Mesenchymal stem cell (in vitro differentiated cells and primary cell): ENCODE measurements around the gene AKAP13.

Source experiments
- DNase-seq: peaks from one replicate; pipeline ENCODE4 v3.0.0-alpha.2; 2013
- H2AFZ ChIP-seq: one replicate; pipeline ENCODE4 v1.6.1; 2013; ENCODE audit warnings: low read depth, mild to moderate bottlenecking, control low read depth, inconsistent platforms, low read length, moderate library complexity
- H2AK5ac ChIP-seq: 2 replicates; pipeline ENCODE4 v1.6.1; 2013; ENCODE audit warnings: low read length, moderate library complexity, mild to moderate bottlenecking, inconsistent platforms; ENCODE audit not compliant: severe bottlenecking
- H2BK120ac ChIP-seq: one replicate; pipeline ENCODE4 v1.6.1; 2013; ENCODE audit warnings: low read depth, mild to moderate bottlenecking, inconsistent platforms, low read length, moderate library complexity
- H2BK12ac ChIP-seq, 2 experiments: one replicate each; pipeline ENCODE4 v1.6.1; 2013; ENCODE audit warnings: inconsistent platforms in 2 of 2, low read length in 2 of 2, mild to moderate bottlenecking in 2 of 2, moderate library complexity in 2 of 2, control low read depth in 1 of 2
- H2BK15ac ChIP-seq: one replicate; pipeline ENCODE4 v1.6.1; 2013; ENCODE audit warnings: mild to moderate bottlenecking, low read depth, inconsistent platforms; ENCODE audit not compliant: poor library complexity, severe bottlenecking
- H2BK5ac ChIP-seq: 2 replicates; pipeline ENCODE4 v1.6.1; 2013; ENCODE audit warnings: low read depth, mild to moderate bottlenecking, low read length, control low read depth, inconsistent platforms; ENCODE audit not compliant: poor library complexity, severe bottlenecking
- H3K14ac ChIP-seq, 2 experiments: one replicate each; pipeline ENCODE4 v1.6.1; 2013; ENCODE audit warnings: inconsistent platforms in 2 of 2, low read length in 2 of 2, control low read depth in 1 of 2, mild to moderate bottlenecking in 1 of 2, moderate library complexity in 1 of 2
- H3K18ac ChIP-seq, 2 experiments: one replicate each; pipeline ENCODE4 v1.6.1; 2013; ENCODE audit warnings: inconsistent platforms in 2 of 2, low read length in 2 of 2, control low read depth in 1 of 2, low read depth in 1 of 2, mild to moderate bottlenecking in 1 of 2
- H3K23ac ChIP-seq, 2 experiments: one replicate each; pipeline ENCODE4 v1.6.1; 2013; ENCODE audit warnings: inconsistent platforms in 2 of 2, low read length in 2 of 2, mild to moderate bottlenecking in 2 of 2, moderate library complexity in 2 of 2, control low read depth in 1 of 2
- H3K27ac ChIP-seq: 2 replicates; pipeline ENCODE4 v1.5.1; 2013; ENCODE audit warnings: mild to moderate bottlenecking, moderate library complexity, low read length, control low read depth, inconsistent platforms; ENCODE audit not compliant: poor library complexity, severe bottlenecking
- H3K27me3 ChIP-seq, 2 experiments: 2 replicates each; pipeline versions ENCODE4 v1.6.1 to v1.7.0; 2013; ENCODE audit warnings: low read length in 2 of 2, mild to moderate bottlenecking in 2 of 2, moderate library complexity in 2 of 2, control low read depth in 1 of 2, inconsistent platforms in 1 of 2; ENCODE audit not compliant: control insufficient read depth in 1 of 2, insufficient read depth in 1 of 2
- H3K36me3 ChIP-seq, 2 experiments: 2 replicates each; pipeline versions ENCODE4 v1.6.1 to v1.7.0; 2013; ENCODE audit warnings: low read length in 2 of 2, control low read depth in 1 of 2, inconsistent platforms in 1 of 2, low read depth in 1 of 2, mild to moderate bottlenecking in 1 of 2; ENCODE audit not compliant: insufficient read depth in 2 of 2, control insufficient read depth in 1 of 2
- H3K4ac ChIP-seq, 2 experiments: one replicate each; pipeline ENCODE4 v1.6.1; 2013; ENCODE audit warnings: inconsistent platforms in 2 of 2, low read length in 2 of 2, mild to moderate bottlenecking in 2 of 2, moderate library complexity in 2 of 2, control low read depth in 1 of 2, low read depth in 1 of 2
- H3K4me1 ChIP-seq: 2 replicates; pipeline ENCODE4 v1.6.1; 2013; ENCODE audit warnings: low read depth, low read length, control low read depth; ENCODE audit not compliant: control insufficient read depth, insufficient read depth
- H3K4me2 ChIP-seq: 2 replicates; pipeline ENCODE4 v1.6.1; 2013; ENCODE audit warnings: low read length, mild to moderate bottlenecking, inconsistent platforms; ENCODE audit not compliant: poor library complexity, severe bottlenecking
- H3K4me3 ChIP-seq, 2 experiments: 2 replicates each; pipeline versions ENCODE4 v1.5.1 to v1.7.0; 2013; ENCODE audit warnings: low read length in 2 of 2, mild to moderate bottlenecking in 2 of 2, control low read depth in 1 of 2, low read depth in 1 of 2; ENCODE audit not compliant: insufficient read depth in 1 of 2
- H3K79me1 ChIP-seq: replicated peaks from 2 replicates; pipeline ENCODE4 v1.6.1; 2013; ENCODE audit warnings: mild to moderate bottlenecking, control low read depth, low read length, inconsistent platforms; ENCODE audit not compliant: poor library complexity, severe bottlenecking
- H3K9ac ChIP-seq: 2 replicates; pipeline ENCODE4 v1.7.0; 2013; ENCODE audit warnings: mild to moderate bottlenecking, low read length, moderate library complexity
- H3K9me3 ChIP-seq: 2 replicates; pipeline ENCODE4 v1.7.0; 2013; ENCODE audit warnings: mild to moderate bottlenecking, low read length; ENCODE audit not compliant: control insufficient read depth
- H4K8ac ChIP-seq: one replicate; pipeline ENCODE4 v1.6.1; 2013; ENCODE audit warnings: inconsistent platforms, mild to moderate bottlenecking, low read length, moderate library complexity
- H4K91ac ChIP-seq: one replicate; pipeline ENCODE4 v1.6.1; 2013; ENCODE audit warnings: mild to moderate bottlenecking, low read length, inconsistent platforms
- WGBS: methylation state at CpG from one replicate; pipeline ENCODE4 v1.1.7; 2013; ENCODE audit warnings: mixed read lengths; 5-methylcytosine and 5-hydroxymethylcytosine counted together

The AKAP13 gene

GRCh38 chr15:85603703-85604102 lies 223.3 kb downstream of the AKAP13 start:
- H3K4ac ChIP-seq: no peak overlapping the region
- no peak overlapping the region for H3K9ac ChIP-seq
- no peak overlapping the region for H3K14ac ChIP-seq

GRCh38 chr15:85604194-85604593 lies 223.8 kb downstream of the AKAP13 start:
- H3K9me3 ChIP-seq: no peaks in the 10 kb centered on the region
- H3K4ac ChIP-seq: no peak overlapping the region
- no peak overlapping the region for H2AK5ac ChIP-seq
- no peak overlapping the region for H4K91ac ChIP-seq
- no peak overlapping the region for H2AFZ ChIP-seq
- peaks cover 29% of the 10 kb centered on the region for H3K79me1 ChIP-seq
- no peak overlapping the region for H3K18ac ChIP-seq
- H3K23ac ChIP-seq: no peak overlapping the region
- no peak overlapping the region for H3K27ac ChIP-seq
- H3K36me3 ChIP-seq: peaks cover 4 to 14% of the 10 kb centered on the region in 2 experiments
- H3K9ac ChIP-seq: no peak overlapping the region
- H2BK15ac ChIP-seq: no peak overlapping the region
- no peak overlapping the region for H2BK5ac ChIP-seq
- no peaks in the 10 kb centered on the region for H3K4me1 ChIP-seq
- no peak overlapping the region for H3K4me3 ChIP-seq
- no peak overlapping the region for H3K14ac ChIP-seq
- H3K4me2 ChIP-seq: no peak overlapping the region
- no peak overlapping the region for H2BK120ac ChIP-seq
- WGBS: 90% methylated on average over 1 of the region's 3 CpGs
- H4K8ac ChIP-seq: no peak overlapping the region
- DNase-seq: no peak
- no peak overlapping the region for H2BK12ac ChIP-seq
- H3K27me3 ChIP-seq: no peaks in the 10 kb centered on the region

More at GRCh38 chr15:85603703-85604102, 223.3 kb downstream of the AKAP13 start:
- Histone ChIP-seq H2BK15ac (no peak overlapping the region), H2AFZ (no peak overlapping the region), H3K18ac (no peak overlapping the region), H2BK120ac (no peak overlapping the region), H3K27me3 (no peaks in the 10 kb centered on the region), H3K4me1 (no peaks in the 10 kb centered on the region), H3K4me2 (no peak overlapping the region), H3K27ac (no peak overlapping the region), H2AK5ac (no peak overlapping the region), H2BK5ac (no peak overlapping the region), H3K9me3 (no peaks in the 10 kb centered on the region), H3K79me1 (peaks cover 29% of the 10 kb centered on the region), H3K4me3 (no peak overlapping the region), H3K23ac (no peak overlapping the region), H4K91ac (no peak overlapping the region), H2BK12ac (no peak overlapping the region), H4K8ac (no peak overlapping the region), H3K36me3 (peaks cover 4 to 14% of the 10 kb centered on the region in 2 experiments)
- WGBS: 100% methylated on average over 2 of the region's 2 CpGs
- DNase-seq: no peak

DNA sequence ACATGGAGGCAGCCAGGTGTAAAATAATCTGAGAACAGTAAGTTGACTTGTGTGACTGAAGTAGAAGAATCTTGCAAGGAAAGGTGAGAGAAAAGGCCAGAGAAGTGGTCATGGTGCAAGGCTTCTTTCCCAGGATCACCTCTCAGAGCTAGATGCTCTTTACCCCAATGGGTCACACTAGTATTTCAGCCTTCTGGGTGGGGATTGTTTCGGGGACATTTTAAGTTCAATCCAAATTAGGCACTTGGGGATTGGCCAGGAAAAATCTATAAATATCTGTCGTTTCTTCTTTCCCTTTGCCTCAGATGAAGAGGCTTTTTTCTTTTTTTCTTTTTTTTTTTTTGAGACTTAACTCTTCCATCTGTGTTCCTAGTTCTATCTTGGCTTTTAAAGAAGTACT lies 226.3 kb downstream of the AKAP13 start:
- H3K14ac ChIP-seq: peak overlapping the region in 1 of 2 experiments; percentile 28
- no peak for DNase-seq
- no peak overlapping the region for H2BK12ac ChIP-seq
- peaks cover 4 to 14% of the 10 kb centered on the region in 2 experiments for H3K36me3 ChIP-seq
- H3K9me3 ChIP-seq: no peaks in the 10 kb centered on the region
- H2AFZ ChIP-seq: no peak overlapping the region
- no peak overlapping the region for H4K91ac ChIP-seq
- H3K79me1 ChIP-seq: peaks cover 25% of the 10 kb centered on the region
- H3K18ac ChIP-seq: peak overlapping the region in 1 of 2 experiments; percentile 8
- no peaks in the 10 kb centered on the region for H3K27me3 ChIP-seq
- peak overlapping the region; percentile 74 for H3K9ac ChIP-seq
- no peak overlapping the region for H2BK5ac ChIP-seq
- no peak overlapping the region for H3K4me2 ChIP-seq
- 82% methylated on average over 2 of the region's 2 CpGs for WGBS
- no peak overlapping the region for H3K27ac ChIP-seq
- no peak overlapping the region for H2AK5ac ChIP-seq
- no peak overlapping the region for H3K23ac ChIP-seq
- H3K4me3 ChIP-seq: no peak overlapping the region
- H4K8ac ChIP-seq: no peak overlapping the region
- no peak overlapping the region for H2BK15ac ChIP-seq
- H2BK120ac ChIP-seq: no peak overlapping the region
- no peak overlapping the region for H3K4ac ChIP-seq
- no peaks in the 10 kb centered on the region for H3K4me1 ChIP-seq

GRCh38 chr15:85607141-85607806 lies 226.9 kb downstream of the AKAP13 start:
- Histone ChIP-seq H3K14ac (no peak overlapping the region), H3K4ac (no peak overlapping the region), H2AFZ (no peak overlapping the region), H3K4me3 (peak overlapping the region in 1 of 2 experiments; percentile 3), H3K9me3 (no peaks in the 10 kb centered on the region), H4K8ac (no peak overlapping the region), H2BK12ac (no peak overlapping the region), H3K4me2 (no peak overlapping the region), H3K27me3 (no peaks in the 10 kb centered on the region), H2BK120ac (no peak overlapping the region), H2AK5ac (no peak overlapping the region), H3K9ac (peak overlapping the region; percentile 74), H4K91ac (no peak overlapping the region), H3K27ac (no peak overlapping the region), H3K36me3 (peaks cover 4 to 14% of the 10 kb centered on the region in 2 experiments), H2BK15ac (no peak overlapping the region), H3K18ac (peak overlapping the region in 1 of 2 experiments; percentile 21), H3K23ac (no peak overlapping the region), H2BK5ac (no peak overlapping the region), H3K4me1 (no peaks in the 10 kb centered on the region), H3K79me1 (peaks cover 22% of the 10 kb centered on the region)
- 60% methylated on average over 1 of the region's 2 CpGs for WGBS
- peak; percentile 56 for DNase-seq
